Daoy (cell line): ENCODE results near the gene TMEM203. TPM values are rescaled to one million over a fixed set of nuclear protein-coding genes. Genes with fewer than 3 reads are reported as not detected.

Experiments used
- DNase-seq: peaks from one replicate; pipeline ENCODE4 v3.0.0-alpha.2; 2015; ENCODE audit warnings: low read depth
- total RNA-seq: library from RNA; depleted of rRNA; stranded (reverse); fragments of >200 nt; shearing (Covaris generic); gene quantifications from 2 replicates; pipeline ENCODE4 v1.2.3, GENCODE V29; 2014

The TMEM203 gene
- total RNA-seq, 1 experiment from 2014 or later = 62.3 TPM

DNA sequence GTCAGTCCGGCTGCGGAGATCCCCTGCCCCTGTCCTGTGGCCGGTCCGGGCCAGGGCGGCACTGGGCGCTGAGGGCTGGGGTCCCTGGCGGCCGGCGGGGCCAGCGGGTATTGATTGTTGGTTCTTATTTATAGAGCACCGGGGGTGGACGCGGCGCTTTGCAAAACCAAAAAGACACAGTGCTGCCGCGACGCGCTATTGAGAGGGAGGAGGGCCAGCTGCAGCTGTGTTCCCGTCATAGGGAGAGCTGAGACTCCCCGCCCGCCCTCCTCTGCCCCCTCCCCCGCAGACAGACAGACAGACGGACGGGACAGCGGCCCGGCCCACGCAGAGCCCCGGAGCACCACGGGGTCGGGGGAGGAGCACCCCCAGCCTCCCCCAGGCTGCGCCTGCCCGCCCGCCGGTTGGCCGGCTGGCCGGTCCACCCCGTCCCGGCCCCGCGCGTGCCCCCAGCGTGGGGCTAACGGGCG lies 38.1 kb downstream of the TMEM203 start:
- DNase-seq = peak; percentile 35

DNA sequence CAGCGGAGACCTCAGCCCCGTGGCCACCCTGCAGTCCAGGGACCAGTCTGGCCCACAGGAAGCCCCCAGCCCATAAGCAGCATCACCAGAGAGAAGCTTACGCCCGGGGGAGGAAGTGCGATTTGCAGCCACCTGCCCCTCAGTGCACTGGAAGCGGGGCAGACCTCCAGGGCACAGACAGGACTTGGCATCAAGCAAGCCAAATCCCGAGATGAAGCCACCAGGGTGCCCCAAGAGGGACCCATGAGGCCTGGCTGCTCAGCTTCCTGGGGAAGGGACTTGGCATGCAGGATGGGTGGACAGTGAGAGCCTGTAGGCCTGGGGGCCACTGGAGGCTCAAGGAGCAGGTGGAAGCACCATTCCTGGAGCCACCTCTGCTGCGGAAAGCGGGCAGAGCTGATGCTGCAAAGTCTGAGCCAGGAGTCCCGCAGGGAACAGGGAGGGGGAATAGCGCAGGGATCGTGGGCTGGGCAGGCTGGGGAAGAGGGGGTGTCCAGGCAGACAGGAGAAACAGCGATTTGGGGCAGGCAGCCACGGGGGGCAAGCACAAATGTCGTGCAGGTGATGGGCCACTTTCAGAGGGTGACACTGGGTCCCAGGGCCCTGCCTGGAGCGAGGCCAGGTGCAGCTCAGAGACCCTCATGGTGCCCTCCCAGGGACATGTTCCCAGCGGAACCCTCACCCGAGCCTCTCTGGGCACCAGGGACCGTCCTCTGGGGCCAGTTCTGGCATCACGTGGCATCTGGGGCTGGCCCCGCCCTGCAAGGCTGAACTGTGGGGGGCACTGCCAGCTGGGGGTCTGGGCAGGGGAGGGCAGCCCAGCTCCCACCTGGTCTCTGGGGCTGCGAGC lies 38.8 kb downstream of the TMEM203 start:
- no peak for DNase-seq

DNA sequence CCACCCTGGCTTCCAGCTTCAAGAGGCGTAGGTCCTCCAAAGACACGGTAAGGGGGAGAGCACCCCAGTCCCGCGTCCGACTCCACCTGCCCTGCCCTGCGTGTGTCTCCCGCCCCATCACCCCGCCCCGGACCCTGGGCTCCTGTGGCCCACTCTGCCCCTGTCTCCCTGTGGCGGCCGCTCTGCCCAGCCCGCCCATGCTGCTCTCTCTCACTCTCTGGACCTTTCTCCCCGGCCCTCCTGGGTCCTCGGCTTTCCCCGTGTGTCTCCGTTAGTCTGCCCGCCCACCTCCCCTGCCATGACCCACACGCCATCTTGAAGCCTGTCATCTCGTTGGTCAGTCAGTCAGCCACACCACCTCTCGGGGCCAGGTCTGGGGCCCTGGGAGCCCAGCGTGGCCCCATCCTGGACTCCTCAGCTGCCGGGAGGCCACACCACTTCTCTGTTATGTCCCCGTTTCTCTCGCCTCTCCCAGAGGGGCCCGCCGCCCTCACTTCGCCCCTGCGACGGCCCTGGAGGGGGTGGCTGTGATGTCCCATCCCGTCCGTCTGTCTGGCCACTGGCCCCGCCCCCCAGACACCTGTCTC lies 40.1 kb downstream of the TMEM203 start:
- no peak for DNase-seq

DNA sequence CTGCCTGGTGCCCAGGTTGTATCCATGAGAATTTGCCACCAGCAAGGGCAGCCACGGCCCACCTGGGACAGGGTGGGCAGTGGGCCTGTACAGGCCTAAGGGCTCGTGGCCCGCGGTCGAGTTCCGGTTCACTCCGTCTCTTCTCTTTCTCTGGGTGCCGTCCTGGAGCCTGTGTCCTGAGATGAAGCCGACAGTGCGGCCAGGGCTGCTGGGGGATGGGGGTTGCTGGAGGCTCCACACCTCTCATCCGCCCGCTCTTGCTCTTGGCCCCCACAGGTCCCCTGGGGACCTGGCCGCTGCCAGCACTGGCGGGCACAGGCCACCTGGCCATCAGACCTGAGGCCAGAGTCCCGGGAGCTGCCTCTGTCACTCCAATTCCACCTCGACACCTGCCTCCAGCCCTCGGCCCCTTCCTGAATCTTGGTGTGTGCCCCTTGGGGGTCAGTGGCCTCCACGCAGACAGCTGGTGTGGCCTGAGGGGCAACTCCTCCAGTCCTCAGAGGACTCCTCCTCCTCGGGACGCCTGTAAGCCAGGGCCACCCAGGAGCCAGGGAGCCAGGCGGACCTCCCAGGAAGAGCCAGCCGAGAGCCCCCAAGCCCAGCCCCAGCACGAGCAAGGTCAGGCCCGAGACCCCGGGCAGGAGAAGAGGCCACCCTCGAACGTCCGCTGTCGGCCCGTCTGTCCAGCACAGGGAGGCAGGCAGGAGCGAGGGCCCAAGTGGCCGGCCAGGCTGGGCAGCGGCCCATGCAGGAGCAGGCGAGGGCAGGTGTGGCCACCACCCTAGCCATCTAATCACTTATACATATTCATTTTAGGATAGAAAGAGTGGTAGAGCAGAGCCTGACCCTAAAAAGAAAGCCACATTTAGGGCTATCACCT lies 40.8 kb downstream of the TMEM203 start:
- DNase-seq = no peak

DNA sequence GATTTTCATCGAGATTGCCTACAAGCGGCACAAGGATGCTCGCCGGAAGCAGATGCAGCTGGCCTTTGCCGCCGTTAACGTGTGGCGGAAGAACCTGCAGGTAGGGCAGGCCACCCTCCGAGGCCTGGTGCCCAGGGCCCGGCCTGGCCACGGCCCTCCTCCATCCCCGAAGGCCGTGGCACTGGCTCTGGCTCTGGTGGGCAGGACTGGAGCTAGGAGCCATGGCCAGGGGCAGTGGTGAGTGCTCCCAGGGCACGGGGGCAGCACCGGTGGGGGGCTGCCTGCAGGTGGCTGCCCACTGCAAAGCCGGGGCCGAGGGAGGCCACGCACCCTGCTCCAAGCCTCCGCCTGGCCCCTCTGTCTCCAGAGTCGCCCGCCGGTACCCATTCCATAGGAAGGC lies 41.6 kb downstream of the TMEM203 start:
- no peak for DNase-seq

DNA sequence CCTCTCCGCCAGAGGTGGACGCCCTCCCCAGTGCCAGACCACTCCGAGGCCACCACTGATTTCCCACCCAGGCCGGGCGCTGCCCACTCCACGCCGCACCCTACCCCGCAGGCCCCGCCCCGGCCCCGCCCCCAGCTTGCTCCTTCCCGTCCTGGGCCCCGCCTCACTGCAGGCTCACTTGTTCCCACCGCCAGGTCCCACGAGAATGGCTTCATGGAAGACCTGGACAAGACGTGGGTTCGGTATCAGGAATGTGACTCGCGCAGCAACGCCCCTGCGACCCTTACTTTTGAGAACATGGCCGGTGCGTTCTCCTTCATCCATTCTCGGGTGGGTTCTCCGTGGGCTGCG lies 42.1 kb downstream of the TMEM203 start:
- DNase-seq = peak; percentile 74

DNA sequence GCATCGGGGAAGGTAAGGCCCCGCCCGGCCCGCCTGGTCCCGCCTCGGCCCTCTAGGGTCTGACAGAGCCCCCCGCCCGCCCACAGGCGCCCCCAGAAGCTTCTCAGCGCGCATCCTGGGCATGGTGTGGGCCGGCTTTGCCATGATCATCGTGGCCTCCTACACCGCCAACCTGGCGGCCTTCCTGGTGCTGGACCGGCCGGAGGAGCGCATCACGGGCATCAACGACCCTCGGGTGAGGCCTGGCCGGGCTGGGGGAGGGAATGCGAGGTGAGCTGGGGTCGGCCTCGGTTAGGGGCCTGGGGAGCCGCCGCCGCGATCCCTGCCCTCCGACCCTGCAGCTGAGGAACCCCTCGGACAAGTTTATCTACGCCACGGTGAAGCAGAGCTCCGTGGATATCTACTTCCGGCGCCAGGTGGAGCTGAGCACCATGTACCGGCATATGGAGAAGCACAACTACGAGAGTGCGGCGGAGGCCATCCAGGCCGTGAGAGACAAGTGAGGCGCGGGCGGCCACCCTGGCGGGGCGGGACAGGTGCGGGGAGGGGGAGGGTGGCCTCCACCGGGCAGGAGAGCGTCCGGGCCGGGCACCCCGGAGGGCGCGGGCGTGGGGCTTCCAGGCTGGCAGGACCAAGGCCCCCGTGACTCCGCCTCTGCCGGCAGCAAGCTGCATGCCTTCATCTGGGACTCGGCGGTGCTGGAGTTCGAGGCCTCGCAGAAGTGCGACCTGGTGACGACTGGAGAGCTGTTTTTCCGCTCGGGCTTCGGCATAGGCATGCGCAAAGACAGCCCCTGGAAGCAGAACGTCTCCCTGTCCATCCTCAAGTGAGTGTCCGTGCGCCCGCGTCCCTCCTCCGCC lies 42.7 kb downstream of the TMEM203 start:
- DNase-seq = peak; percentile 79

DNA sequence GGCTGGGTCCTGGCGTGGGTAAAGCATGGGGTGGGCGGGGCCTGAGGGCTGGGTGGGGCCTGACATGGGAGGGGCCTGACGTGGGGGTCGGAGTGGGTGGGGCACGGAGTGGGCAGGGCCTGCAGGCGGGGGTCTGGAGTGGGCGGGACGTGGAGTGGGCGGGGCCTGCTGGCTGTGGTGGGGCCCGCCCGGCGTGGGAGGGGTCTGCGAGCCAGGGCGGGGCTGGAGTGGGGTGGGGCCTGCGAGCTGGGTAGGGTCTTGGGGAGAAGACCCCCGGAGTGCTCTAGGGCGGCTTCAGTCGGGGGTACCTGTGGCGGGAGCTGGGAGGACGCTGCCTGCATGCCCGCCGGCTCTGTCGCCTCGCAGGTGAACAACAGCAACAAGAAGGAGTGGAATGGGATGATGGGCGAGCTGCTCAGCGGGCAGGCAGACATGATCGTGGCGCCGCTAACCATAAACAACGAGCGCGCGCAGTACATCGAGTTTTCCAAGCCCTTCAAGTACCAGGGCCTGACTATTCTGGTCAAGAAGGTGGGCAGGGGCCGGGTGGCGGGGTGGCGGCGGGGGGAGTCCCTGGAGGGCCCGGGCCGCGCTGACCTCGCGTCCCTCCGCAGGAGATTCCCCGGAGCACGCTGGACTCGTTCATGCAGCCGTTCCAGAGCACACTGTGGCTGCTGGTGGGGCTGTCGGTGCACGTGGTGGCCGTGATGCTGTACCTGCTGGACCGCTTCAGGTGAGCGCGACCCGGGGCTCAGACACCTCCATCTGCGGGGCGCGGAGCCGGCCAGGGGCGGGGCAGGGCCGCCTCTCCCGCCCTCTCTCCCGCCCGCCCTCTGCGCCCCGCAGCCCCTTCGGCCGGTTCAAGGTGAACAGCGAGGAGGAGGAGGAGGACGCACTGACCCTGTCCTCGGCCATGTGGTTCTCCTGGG lies 43.6 kb downstream of the TMEM203 start:
- DNase-seq = peak; percentile 62

DNA sequence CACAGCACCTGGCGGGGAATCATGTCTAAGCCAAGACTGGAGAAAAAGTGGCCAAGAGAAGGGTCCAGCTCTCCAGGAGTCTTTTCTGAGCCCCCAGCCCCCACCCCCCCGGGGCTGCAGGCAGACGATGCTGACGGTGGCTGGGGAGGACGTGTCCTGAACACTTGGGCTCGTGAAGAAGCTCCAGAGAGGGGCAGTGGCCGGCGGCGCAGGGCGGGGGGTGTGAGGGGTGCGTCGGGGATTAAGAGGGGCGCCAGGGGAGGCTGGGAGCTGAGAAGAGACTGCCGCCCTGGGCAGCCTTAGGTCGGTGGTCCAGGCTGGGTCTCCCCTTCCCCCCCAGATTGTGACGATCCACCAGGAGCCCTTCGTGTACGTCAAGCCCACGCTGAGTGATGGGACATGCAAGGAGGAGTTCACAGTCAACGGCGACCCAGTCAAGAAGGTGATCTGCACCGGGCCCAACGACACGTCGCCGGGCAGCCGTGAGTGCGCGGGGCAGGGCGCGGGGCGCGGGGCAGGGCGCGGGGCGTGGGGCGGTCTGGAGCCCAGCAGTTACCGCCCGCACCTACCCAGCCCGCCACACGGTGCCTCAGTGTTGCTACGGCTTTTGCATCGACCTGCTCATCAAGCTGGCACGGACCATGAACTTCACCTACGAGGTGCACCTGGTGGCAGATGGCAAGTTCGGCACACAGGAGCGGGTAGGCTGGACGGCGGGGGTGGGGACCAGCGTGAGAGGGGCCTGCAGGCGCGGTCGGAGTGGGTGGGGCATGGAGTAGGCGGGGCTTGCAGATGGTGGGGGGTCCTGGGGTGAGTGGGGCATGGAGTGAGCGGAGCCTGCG lies 44.5 kb downstream of the TMEM203 start:
- no peak for DNase-seq

DNA sequence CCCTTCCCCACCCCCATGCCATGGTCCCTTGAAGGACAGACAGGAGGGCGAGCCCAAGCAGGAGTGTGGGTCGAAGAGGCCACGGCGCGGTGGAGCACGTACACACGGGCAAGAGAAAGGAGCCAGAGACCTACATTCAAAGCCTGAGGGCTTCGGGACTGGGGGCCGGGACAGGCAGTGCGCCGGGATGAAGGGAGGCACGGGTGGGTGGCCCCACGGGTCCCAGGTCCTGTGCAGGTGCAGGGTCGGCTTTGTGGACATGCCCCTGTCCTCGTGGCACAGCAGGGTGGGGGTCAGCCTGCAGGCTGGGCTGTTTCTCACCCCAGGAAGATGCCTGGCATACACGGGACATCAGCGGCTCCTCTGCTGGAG lies 45.4 kb downstream of the TMEM203 start:
- DNase-seq = no peak

DNA sequence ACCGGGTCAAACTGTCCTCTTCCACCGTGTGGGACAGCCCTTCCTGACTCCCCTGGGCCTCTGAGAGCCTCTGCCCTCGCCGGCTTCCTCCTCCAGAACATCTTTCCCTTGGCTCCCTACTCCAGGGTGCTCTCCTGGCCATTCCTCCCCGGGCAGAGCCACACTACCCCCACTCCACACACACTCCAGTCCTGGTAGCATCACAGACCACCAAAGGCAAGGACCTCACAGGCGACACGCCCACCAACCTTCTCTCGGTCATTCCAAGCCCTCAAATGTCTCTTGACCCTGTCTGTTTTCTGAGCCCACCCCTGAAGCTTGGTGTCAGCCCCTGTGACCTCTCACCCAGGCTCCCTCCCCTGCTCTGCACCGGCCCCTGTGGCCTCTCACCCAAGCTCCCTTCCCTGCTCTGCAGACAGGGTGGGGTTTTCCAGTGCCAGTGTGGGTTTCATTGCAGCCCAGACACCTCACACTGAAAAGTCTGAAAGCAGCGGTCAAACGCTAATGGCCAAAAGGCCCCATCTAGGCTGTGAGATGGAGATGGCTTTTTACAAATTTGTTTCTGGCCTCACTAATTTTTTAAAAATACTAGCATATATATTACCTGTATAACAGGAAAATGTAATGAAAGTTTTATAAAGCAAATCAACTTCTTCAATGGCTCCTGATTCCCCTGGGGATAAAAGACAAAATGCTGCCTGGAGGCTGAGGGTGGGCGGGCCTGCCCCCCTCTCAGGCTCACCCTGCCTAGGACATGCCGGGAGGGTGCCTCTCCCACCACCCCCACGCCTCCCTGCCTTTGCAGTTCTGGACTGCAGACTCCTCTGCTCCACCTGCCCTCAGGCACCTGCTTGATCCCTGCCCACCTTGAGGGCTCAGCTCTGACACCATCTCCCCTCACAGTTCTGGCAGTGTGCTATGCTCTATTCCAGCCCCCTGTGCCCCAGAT lies 46.1 kb downstream of the TMEM203 start:
- no peak for DNase-seq

DNA sequence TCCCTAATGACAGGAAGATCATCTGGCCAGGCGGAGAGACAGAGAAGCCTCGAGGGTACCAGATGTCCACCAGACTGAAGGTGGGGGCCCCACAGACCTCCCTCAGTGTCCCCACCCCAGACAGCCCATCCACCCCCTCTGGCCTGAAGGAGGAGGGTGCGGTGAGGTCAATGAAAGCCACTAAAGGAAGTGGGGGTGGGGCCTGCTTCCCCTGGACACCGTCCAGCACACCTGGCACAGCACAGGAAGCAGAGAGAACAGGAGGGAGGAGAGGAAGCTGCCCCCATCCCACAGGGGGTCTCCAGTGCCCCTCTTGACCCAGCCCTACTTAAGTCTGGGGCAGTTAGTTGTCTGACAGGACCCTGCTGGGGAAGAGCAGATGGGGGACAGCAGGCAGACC lies 46.8 kb downstream of the TMEM203 start:
- DNase-seq = no peak

DNA sequence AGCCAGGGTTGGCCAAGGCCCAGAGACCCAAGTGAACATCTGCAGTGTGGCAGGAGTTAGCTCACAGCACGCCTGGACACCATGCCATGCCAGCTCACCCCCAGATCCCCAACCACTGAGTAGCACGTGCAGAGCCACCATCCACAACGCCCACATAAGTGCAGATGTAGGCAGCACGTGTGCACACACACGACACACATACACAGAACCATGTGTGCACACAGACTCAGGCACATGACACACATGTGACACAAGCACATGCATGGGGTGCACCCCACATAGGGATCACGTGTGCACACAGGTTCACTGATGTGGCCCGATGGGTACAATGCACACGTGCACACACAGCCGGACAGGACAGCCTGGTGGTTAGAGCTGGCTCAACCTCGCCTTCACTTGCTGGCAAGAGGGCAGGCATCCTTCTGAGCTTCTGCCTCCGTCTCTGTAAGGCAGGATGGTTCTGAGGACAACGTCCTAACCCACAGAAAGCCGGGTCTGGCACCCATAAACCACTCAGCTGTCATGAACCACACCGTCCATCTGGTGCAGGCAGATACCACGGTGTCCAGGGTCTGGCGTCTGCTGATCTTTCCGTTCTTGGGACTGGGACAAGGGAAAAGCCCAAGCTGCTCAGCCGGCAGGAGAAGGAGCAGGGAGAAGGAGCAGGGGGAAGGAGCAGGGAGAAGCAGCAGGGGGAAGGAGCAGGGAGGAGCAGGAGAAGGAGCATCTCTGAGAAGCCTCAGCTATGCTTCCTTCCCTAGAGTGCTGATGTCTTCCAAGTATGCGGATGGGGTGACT lies 47.6 kb downstream of the TMEM203 start:
- no peak for DNase-seq

DNA sequence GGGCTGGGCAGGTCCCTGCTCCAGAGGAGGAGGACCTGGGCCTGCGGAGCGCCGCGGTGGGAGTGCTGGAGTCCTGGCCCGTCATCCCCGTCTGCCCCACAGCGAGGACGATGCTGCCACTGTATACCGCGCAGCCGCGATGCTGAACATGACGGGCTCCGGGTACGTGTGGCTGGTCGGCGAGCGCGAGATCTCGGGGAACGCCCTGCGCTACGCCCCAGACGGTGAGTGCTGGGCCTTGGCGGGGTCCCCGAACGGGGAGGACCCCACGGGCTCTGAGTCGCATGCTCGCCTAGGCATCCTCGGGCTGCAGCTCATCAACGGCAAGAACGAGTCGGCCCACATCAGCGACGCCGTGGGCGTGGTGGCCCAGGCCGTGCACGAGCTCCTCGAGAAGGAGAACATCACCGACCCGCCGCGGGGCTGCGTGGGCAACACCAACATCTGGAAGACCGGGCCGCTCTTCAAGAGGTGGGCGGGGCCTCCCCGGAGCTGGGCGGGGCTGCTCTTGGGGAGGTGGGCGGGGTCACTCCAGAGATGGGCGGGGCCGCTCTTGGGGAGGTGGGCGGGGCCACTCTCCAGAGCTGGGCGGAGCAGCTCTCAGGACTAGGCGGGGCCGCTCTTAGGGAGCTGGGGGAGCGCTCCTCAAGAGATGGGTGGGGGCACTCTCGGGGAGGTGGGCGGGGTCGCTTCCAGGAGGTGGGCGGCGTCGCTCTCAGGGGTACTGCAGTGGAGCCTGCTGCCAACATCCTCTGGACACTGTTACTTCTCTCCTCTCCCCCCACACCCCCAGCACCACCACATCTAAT lies 48.7 kb downstream of the TMEM203 start:
- peak; percentile 73 for DNase-seq
